HG03135 (cell line): ENCODE data around the gene CABP4.
"Not testable (repeated sequence)": the region's sequence is repeated elsewhere in the genome, so short reads cannot be mapped to it uniquely, and the experiment has no call there.

Experiments
- ATAC-seq: cut with Tn5 transposase; IDR thresholded peaks from one replicate; pipeline ENCODE4 v1.9.1; 2021; ENCODE audit warnings: mild to moderate bottlenecking, moderate library complexity; ENCODE audit not compliant: unreplicated experiment

CABP4 gene

DNA sequence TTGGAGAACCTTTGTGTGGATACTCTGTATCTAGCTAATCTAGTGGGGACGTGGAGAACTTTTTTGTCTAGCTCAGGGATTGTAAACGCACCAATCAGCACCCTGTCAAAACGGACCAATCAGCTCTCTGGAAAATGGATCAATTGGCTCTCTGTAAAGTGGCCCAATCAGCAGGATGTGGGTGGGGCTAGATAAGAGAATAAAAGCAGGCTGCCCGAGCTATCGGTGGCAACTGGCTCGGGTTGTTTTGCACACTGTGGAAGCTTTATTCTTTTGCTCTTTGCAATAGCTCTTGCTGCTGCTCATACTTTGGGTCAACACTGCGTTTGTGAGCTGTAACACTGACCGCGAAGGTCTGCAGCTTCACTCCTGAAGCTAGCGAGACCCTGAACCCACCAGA is 21.5 kb downstream of the CABP4 start:
- not testable (repeated sequence) for ATAC-seq

DNA sequence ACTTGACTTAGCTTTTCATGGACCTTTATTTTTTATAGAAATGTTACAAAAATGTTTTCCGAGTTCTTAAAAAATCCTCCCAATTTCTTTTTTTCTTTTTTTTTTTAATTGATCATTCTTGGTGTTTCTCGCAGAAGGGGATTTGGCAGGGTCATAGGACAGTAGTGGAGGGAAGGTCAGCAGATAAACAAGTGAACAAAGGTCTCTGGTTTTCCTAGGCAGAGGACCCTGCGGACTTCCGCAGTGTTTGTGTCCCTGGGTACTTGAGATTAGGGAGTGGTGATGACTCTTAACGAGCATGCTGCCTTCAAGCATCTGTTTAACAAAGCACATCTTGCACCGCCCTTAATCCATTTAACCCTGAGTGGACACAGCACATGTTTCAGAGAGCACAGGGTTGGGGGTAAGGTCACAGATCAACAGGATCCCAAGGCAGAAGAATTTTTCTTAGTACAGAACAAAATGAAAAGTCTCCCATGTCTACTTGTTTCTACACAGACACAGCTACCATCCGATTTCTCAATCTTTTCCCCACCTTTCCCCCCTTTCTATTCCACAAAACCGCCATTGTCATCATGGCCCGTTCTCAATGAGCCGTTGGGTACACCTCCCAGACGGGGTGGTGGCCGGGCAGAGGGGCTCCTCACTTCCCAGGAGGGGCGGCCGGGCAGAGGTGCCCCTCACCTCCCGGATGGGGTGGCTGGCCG is 22.3 kb downstream of the CABP4 start:
- not testable (repeated sequence) for ATAC-seq

GRCh38 chr11:67482275-67482826 is 27.2 kb downstream of the CABP4 start:
- ATAC-seq: peak; percentile 4

- ATAC-seq: peak; percentile 72
Measured at GRCh38 chr11:67482827-67483798, 28.0 kb downstream of the CABP4 start, which contains the start of gene AIP. AIP (plus strand) TSS chr11:67483026; CDS start chr11:67483159, 133 bp downstream.

GRCh38 chr11:67483831-67484665 is 28.9 kb downstream of the CABP4 start:
- no peak for ATAC-seq

DNA sequence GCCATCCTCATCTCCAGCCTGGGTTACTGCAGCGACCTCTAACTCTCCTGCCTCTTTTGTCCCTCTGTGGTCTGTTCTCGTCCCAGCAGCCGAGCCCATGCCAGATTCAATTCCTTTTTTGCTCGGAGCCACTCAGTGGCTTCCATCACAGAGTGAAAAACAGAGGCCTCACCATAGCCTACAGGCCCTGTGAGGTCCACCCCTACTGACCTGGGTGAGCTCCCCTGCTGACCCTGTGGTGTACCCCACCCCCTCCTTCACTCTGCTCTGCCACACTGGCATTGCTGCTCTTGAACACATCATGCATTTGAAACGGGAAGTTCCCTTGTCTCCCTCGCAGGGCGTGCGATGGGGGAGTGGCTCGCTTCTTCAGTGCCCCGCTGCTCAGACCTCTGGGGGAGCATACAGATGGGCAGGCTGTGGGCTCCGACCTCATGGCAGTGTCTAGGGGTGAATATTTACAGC is 29.7 kb downstream of the CABP4 start:
- no peak for ATAC-seq

- not testable (repeated sequence) for ATAC-seq
Measured at GRCh38 chr11:67485873-67486361, 30.8 kb downstream of the CABP4 start.

DNA sequence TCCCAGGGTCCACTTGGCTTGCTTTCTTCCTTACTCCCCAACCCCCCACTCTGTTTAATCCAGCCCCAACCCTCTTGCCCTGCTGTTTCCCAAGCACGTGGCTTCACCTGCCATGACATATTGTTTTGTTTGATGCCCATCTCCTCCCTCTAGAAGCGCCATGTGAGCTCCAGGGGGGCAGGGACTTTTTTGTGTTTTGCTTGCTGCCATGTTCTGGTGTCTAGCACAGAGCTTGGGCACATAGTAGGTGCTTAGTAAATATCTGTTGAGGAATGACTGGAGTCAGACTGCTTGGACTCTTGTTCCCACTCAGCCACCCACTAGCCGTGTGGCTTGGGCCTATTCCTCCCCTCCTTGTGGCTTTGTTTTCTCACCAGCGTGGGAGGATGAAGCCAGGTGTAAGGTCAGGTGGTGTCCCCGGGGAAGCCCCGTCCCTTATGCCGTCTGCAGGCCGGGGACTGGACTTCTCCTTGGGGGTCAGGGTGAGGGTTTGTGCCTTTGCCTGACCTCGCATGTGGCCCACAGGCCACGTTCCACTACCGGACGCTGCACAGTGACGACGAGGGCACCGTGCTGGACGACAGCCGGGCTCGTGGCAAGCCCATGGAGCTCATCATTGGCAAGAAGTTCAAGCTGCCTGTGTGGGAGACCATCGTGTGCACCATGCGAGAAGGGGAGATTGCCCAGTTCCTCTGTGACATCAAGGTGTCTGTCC is 31.5 kb downstream of the CABP4 start:
- ATAC-seq: no peak

DNA sequence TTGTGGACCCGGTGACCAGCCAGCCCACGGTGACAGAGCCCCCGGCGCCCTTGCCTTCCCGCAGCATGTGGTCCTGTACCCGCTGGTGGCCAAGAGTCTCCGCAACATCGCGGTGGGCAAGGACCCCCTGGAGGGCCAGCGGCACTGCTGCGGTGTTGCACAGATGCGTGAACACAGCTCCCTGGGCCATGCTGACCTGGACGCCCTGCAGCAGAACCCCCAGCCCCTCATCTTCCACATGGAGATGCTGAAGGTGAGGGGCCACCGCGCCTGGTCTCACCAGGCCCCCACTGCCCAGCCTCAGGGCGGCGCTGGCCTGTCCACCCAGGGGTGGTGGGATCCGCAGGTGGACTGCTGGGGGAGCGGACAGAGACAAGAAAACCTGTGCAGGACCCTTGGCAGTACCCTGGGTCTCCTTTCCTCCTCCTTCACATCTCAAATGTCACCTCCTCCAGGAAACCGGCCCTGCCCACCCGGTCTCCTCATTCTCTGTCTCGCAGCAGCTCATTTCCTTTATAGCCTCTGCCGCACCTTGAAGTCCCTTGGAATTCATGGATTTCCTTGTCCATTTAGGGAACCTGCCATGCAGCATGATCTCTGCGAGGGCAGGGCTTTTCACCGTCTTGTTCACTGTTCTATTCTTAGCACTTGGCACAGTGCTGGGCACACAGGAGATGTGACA is 34.2 kb downstream of the CABP4 start:
- no peak for ATAC-seq

- ATAC-seq: no peak
Measured at GRCh38 chr11:67489885-67490726, 35.0 kb downstream of the CABP4 start.

DNA sequence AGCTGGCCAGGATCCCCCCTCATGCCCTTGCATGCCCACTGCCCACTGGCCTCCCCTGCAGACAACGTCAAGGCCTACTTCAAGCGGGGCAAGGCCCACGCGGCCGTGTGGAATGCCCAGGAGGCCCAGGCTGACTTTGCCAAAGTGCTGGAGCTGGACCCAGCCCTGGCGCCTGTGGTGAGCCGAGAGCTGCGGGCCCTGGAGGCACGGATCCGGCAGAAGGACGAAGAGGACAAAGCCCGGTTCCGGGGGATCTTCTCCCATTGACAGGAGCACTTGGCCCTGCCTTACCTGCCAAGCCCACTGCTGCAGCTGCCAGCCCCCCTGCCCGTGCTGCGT is 35.5 kb downstream of the CABP4 start:
- no peak for ATAC-seq

DNA sequence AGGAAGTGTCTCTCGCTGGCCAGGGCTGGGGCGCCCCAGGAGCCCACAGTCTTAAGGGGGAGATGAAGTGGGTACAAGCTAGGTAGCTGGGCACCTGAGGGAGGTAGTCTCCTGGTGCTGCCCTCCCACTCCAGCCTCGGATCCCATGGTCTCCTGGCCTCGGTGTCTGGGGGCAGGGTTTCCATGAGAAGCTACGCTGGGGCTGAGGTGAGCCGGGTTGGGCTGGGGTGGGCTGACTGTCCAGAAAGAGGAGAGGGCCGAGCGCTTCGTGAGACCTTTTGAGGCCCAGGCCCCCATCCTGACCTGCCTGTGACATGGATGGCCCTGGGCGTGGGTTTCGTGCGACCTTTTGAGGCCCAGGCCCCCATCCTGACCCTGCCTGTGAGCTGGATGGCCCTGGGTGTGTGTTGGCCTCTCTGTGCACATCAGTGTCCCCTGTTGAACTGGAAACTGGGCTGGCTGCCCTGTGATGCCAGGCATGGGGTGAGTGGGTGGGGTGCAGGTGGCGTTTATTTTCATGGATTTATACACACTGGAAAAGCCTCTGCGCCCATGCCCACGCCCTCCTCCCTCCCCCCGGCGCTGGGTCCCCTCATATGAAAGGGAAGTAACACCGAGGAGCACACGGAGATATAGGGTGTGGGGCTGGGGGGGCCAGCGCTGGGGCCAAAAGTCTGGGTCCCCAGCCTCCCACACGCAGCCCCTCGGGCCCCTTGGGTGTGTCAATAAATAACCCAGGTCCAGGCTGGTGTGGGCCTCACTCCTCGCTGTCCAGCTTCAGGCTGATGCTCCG is 36.3 kb downstream of the CABP4 start:
- no peak for ATAC-seq

- ATAC-seq: no peak
Measured at GRCh38 chr11:67492069-67492727, 37.0 kb downstream of the CABP4 start.

DNA sequence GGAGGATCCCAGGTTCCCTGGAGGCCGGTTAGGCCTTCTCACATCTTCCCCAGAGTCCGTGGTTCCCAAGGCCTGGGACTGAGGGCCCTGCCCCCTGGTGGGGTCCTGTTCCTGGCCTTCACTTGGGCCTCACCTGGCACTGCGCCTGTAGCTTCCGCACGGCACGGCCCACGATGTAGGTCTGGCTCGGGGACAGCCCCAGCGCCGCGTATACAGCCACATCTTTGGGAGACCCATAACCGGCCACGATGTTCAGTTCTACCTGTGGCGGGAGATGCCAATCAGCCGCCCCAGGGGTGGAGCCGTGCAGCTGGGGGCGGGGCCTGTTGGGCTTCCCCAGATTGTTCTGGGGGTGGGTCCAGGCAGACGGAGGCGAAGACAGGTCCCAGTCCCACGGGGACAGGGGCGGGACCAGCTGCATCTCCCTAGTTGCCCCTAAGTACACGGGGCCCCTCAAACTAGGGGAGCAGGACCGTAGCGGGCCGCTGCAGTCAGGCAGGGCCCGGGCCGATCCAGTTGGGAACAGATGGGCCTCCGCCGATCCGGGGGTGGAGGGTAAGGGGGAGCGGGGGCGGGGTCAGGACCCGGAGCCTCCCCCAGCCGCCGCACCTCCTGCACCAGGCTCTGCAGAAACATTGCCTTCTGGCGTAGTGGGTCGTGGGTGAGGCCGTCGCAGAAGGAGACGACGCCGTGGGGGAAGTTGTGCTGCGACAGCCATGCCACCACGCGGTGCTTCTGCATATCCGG is 37.8 kb downstream of the CABP4 start:
- ATAC-seq: no peak

DNA sequence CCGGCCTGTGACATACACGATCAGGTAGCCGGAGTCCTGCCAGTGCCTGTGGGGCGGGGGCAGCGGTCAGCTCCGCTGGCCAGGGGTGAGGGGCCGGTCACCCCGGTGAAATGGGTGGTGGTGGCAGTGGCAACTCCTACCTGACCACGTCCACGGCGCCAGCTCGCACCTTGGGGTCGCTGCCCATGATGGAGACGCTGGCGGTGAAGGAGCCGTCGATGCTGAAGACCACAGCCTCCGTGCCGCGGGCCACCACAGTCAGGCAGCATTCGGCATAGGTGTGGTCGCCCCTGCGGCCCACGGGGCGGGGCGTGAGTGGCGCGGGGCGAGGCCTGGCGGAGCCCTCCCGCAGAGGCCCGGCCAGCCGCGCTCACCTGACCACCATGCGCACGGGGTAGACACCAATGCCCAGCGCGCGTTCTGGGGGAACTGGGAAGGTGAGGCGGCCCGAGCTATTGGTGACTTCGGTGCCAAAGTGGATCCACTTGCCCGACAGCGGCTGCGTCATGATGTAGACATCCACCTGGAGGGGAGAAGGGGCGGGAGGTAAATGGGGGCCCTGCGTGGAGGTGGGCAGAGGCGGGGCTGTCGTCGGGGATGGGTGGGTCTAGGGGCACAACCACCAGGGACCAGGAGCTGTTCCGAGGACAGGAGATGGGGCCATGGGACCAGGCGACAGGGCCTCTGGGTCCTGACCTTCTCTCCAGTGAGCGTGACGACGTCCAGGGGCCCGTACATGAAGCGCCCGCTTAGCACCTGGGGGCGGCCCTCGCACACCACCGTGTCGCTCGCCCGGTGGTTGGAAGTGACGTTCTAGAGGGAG is 38.6 kb downstream of the CABP4 start:
- no peak for ATAC-seq
